Measurements from ENCODE around the gene NAPSA. TPM values are rescaled to one million over a fixed set of nuclear protein-coding genes. Genes with fewer than 3 reads are reported as not detected.

Gene NAPSA
- total and polyA plus RNA-seq, 9 of the 15 experiments (the other 6 are each of a cell fraction or from before 2014, with no cell fraction given) = 0.25 to 1.9 (median 0.69) TPM

GRCh38 chr19:50376166-50377050, 11.0 kb upstream of the NAPSA start, which contains the start of gene NR1H2 (continued):
- TF ChIP-seq, protein P1, sequence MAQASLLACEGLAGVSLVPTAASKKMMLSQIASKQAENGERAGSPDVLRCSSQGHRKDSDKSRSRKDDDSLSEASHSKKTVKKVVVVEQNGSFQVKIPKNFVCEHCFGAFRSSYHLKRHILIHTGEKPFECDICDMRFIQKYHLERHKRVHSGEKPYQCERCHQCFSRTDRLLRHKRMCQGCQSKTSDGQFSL (CRISPR knock-in tag; IDR thresholded peaks at IDR 0.05) = no peak
- TF ChIP-seq, protein P1 (tag; IDR thresholded peaks at IDR 0.05) = no peak; a peak in 1 of 4 replicates
- TF ChIP-seq ZNF282 (CRISPR knock-in tag; IDR thresholded peaks at IDR 0.05) (no peak), ZC3H8 (IDR thresholded peaks at IDR 0.05) (no peak), HES1 (IDR thresholded peaks at IDR 0.05; ENCODE audit: low read depth) (0 out of 2 replicates have a peak, but pooled peaks have one; percentile 10), CBX8 (IDR thresholded peaks at IDR 0.05; ENCODE audit: borderline replicate concordance, extremely low read depth, low read depth, low read length, poor library complexity, severe bottlenecking) (no peak), ZNF140 (CRISPR knock-in tag; IDR thresholded peaks at IDR 0.05) (no peak), EP400 (IDR thresholded peaks at IDR 0.05) (peak; percentile 86), XRCC5 (IDR thresholded peaks at IDR 0.05; ENCODE audit: low read depth, low read length) (peak; percentile 95), TEAD2 (tag; IDR thresholded peaks at IDR 0.05) (no peak), RFX7 (CRISPR knock-in tag; IDR thresholded peaks at IDR 0.05) (no peak), DACH1 (IDR thresholded peaks at IDR 0.05; ENCODE audit: partially characterized antibody) (no peak), BRF2 (IDR thresholded peaks at IDR 0.05; ENCODE audit: borderline replicate concordance, insufficient read depth, insufficient read length) (no peak), ZNF77 (CRISPR knock-in tag; IDR thresholded peaks at IDR 0.05) (no peak), ZKSCAN8 (CRISPR knock-in tag; IDR thresholded peaks at IDR 0.05) (no peak), HOMEZ (CRISPR knock-in tag; IDR thresholded peaks at IDR 0.05) (0 out of 2 replicates have a peak, but pooled peaks have one; percentile 27), TAF15 (IDR thresholded peaks at IDR 0.05; ENCODE audit: low read depth, low read length) (no peak), EGR1 (conservative IDR thresholded peaks at IDR 0.05) (peak; percentile 52), THRAP3 (IDR thresholded peaks at IDR 0.05; ENCODE audit: borderline replicate concordance) (no peak)
- TF ChIP-seq, protein P2, sequence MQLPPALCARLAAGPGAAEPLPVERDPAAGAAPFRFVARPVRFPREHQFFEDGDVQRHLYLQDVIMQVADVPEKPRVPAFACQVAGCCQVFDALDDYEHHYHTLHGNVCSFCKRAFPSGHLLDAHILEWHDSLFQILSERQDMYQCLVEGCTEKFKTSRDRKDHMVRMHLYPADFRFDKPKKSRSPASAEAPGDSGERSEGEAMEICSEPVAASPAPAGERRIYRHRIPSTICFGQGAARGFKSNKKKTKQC (CRISPR knock-in tag; IDR thresholded peaks at IDR 0.05) = no peak; the same call in 1 of the 2 replicates
- TF ChIP-seq, protein P3, sequence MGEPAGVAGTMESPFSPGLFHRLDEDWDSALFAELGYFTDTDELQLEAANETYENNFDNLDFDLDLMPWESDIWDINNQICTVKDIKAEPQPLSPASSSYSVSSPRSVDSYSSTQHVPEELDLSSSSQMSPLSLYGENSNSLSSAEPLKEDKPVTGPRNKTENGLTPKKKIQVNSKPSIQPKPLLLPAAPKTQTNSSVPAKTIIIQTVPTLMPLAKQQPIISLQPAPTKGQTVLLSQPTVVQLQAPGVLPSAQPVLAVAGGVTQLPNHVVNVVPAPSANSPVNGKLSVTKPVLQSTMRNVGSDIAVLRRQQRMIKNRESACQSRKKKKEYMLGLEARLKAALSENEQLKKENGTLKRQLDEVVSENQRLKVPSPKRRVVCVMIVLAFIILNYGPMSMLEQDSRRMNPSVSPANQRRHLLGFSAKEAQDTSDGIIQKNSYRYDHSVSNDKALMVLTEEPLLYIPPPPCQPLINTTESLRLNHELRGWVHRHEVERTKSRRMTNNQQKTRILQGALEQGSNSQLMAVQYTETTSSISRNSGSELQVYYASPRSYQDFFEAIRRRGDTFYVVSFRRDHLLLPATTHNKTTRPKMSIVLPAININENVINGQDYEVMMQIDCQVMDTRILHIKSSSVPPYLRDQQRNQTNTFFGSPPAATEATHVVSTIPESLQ (CRISPR knock-in tag; IDR thresholded peaks at IDR 0.05) = peak; percentile 80; the same call in 1 of the 2 replicates

Measured in K562 (cell line).